Right lobe of liver (tissue), 4 donors: ENCODE results near the gene HOXB4.

Experiments used
- POLR2A ChIP-seq: fragments of 450-650 bp; IDR thresholded peaks from one replicate; pipeline ENCODE4 v1.6.1; 2017; ENCODE audit warnings: antibody characterized with exemption, mild to moderate bottlenecking
- TF ChIP-seq, protein P1 (sequence below), 4 donors: fragments of 200-600 bp in 3 of 4; fragments of 450-650 bp in 1 of 4; IDR thresholded peaks; one replicate each; pipeline versions ENCODE4 v1.5.1 to v1.8.0; 2016 to 2022; ENCODE audit warnings: antibody characterized with exemption in 4 of 4, mild to moderate bottlenecking in 2 of 4
- donor health status: DM: no; HTN: no; CAD: no.
- donor health status: DM: no; HTN: no; CAD: no.
- donor health status: DM: no; HTN: yes; CAD: no.

DNA sequence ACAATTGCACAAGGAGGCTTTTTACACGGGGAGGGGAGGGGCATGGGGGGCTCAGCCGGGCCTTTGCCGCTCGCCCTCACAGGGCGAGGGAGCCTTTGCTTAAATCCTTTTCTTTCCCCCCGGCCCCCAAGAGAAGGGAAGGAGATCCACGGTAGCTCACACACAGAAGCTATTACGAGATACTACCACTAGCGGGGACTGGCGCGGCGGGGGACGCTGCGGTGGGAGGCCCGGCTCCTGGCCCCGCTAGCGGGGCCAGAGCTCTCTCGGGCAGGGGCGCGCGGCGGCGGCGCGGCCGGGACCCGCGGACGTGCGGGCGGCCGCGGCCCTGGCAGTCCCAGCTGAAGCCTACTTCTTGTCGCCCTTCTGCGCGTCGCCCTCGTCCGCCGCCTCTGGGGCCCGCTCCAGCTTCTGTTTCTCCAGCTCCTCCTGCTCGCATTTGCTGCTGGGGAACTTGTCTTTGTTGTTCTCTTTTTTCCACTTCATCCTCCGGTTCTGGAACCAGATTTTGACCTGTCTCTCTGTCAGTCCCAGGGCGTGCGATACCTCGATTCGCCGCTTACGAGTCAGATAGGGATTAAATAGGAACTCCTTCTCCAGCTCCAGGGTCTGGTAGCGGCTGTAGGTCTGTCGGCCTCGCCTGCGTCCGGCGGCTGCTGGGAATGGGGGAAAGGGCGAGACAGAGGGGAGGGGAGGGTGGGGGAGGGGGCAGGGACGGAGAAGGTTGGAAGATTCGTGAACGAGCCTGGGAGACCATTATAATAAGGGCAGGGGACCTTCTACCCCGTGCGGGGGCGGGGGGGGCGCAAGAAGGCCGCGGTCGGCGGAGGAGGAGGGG lies 34.9 kb upstream of the HOXB4 start:
- TF ChIP-seq, protein P1, sequence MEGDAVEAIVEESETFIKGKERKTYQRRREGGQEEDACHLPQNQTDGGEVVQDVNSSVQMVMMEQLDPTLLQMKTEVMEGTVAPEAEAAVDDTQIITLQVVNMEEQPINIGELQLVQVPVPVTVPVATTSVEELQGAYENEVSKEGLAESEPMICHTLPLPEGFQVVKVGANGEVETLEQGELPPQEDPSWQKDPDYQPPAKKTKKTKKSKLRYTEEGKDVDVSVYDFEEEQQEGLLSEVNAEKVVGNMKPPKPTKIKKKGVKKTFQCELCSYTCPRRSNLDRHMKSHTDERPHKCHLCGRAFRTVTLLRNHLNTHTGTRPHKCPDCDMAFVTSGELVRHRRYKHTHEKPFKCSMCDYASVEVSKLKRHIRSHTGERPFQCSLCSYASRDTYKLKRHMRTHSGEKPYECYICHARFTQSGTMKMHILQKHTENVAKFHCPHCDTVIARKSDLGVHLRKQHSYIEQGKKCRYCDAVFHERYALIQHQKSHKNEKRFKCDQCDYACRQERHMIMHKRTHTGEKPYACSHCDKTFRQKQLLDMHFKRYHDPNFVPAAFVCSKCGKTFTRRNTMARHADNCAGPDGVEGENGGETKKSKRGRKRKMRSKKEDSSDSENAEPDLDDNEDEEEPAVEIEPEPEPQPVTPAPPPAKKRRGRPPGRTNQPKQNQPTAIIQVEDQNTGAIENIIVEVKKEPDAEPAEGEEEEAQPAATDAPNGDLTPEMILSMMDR (IDR thresholded peaks at IDR 0.05) = peak in 1 of 4 donors; percentile 11
- TF ChIP-seq POLR2A = no peak
